ENCODE measurements around the gene CCDC191.

DNA sequence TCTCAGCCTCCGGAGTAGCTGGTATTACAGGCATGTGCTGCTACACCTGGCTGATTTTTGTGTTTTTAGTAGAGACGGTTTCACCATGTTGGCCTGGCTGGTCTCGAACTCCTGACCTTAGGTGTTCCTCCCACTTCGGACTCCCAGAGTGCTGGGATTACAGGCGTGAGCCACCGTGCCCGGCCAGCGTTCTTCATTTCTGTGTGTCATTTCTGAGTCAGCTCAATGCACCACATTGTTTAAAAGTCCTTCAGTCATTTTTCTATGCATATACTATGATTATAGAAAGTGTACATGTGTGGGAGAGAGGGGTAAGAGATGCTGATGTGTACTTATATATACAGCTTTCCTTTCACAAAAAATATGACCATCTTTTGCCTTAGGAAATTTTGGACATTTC is 2.3 kb upstream of the CCDC191 start:
- TF ChIP-seq PBX3 (IDR thresholded peaks at IDR 0.05) = no peak
- no peak for TF ChIP-seq NR3C1 (IDR thresholded peaks at IDR 0.05)
- no peak for TF ChIP-seq EP300 (IDR thresholded peaks at IDR 0.05)
- TF ChIP-seq, protein P1, sequence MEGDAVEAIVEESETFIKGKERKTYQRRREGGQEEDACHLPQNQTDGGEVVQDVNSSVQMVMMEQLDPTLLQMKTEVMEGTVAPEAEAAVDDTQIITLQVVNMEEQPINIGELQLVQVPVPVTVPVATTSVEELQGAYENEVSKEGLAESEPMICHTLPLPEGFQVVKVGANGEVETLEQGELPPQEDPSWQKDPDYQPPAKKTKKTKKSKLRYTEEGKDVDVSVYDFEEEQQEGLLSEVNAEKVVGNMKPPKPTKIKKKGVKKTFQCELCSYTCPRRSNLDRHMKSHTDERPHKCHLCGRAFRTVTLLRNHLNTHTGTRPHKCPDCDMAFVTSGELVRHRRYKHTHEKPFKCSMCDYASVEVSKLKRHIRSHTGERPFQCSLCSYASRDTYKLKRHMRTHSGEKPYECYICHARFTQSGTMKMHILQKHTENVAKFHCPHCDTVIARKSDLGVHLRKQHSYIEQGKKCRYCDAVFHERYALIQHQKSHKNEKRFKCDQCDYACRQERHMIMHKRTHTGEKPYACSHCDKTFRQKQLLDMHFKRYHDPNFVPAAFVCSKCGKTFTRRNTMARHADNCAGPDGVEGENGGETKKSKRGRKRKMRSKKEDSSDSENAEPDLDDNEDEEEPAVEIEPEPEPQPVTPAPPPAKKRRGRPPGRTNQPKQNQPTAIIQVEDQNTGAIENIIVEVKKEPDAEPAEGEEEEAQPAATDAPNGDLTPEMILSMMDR (IDR thresholded peaks at IDR 0.05) = no peak
- TF ChIP-seq SREBF2 (IDR thresholded peaks at IDR 0.05) = no peak
- TF ChIP-seq EHMT2 (IDR thresholded peaks at IDR 0.05; ENCODE audit: low read depth) = no peak
- no peak for TF ChIP-seq POLR2A (IDR thresholded peaks at IDR 0.05; ENCODE audit: low read length)
- TF ChIP-seq CBX8 (IDR thresholded peaks at IDR 0.05) = no peak
- no peak for TF ChIP-seq RAD21 (conservative IDR thresholded peaks at IDR 0.05 in 1 of 2, IDR thresholded peaks at IDR 0.05 in 1 of 2)
- no peak for TF ChIP-seq ZFP36 (IDR thresholded peaks at IDR 0.05; ENCODE audit: borderline replicate concordance, partially characterized antibody)
- no peak for TF ChIP-seq USF2 (IDR thresholded peaks at IDR 0.05)

All from A549 (cell line).